Inferior parietal cortex (tissue), 1 donor: Measurements from ENCODE around the gene TNS3.

Source experiments
- DNase-seq: peaks from one replicate; pipeline ENCODE4 v3.0.0-alpha.2; 2016; ENCODE audit errors: extremely low spot score

TNS3 gene

GRCh38 chr7:47385536-47386125, 196.3 kb downstream of the TNS3 start:
- DNase-seq, result no peak

- no peak for DNase-seq
Measured at GRCh38 chr7:47384755-47385535, 197.0 kb downstream of the TNS3 start.

- DNase-seq, result no peak
Measured at GRCh38 chr7:47383696-47384445, 198.0 kb downstream of the TNS3 start.

GRCh38 chr7:47383072-47383471, 198.8 kb downstream of the TNS3 start:
- no peak for DNase-seq

GRCh38 chr7:47382200-47382599, 199.7 kb downstream of the TNS3 start:
- DNase-seq, result no peak

GRCh38 chr7:47381134-47381495, 200.8 kb downstream of the TNS3 start:
- no peak for DNase-seq

- no peak for DNase-seq
Measured at GRCh38 chr7:47380325-47381133, 201.4 kb downstream of the TNS3 start.

GRCh38 chr7:47379629-47380324, 202.1 kb downstream of the TNS3 start:
- no peak for DNase-seq

GRCh38 chr7:47378728-47379395, 203.0 kb downstream of the TNS3 start:
- DNase-seq, result no peak

GRCh38 chr7:47377741-47378140, 204.2 kb downstream of the TNS3 start:
- no peak for DNase-seq

- no peak for DNase-seq
Measured at GRCh38 chr7:47376991-47377616, 204.8 kb downstream of the TNS3 start.

- no peak for DNase-seq
Measured at GRCh38 chr7:47375121-47375938, 206.6 kb downstream of the TNS3 start.

- no peak for DNase-seq
Measured at GRCh38 chr7:47374538-47374937, 207.4 kb downstream of the TNS3 start.

- DNase-seq, result no peak
Measured at GRCh38 chr7:47373871-47374451, 207.9 kb downstream of the TNS3 start.

- peak; percentile 47 for DNase-seq
Measured at GRCh38 chr7:47371733-47372368, 210.1 kb downstream of the TNS3 start.

GRCh38 chr7:47371317-47371716, 210.6 kb downstream of the TNS3 start:
- no peak for DNase-seq

- no peak for DNase-seq
Measured at GRCh38 chr7:47370461-47371042, 211.4 kb downstream of the TNS3 start.

- no peak for DNase-seq
Measured at GRCh38 chr7:47369736-47370135, 212.2 kb downstream of the TNS3 start.
